Measurements from ENCODE around the gene SURF2.

DNA sequence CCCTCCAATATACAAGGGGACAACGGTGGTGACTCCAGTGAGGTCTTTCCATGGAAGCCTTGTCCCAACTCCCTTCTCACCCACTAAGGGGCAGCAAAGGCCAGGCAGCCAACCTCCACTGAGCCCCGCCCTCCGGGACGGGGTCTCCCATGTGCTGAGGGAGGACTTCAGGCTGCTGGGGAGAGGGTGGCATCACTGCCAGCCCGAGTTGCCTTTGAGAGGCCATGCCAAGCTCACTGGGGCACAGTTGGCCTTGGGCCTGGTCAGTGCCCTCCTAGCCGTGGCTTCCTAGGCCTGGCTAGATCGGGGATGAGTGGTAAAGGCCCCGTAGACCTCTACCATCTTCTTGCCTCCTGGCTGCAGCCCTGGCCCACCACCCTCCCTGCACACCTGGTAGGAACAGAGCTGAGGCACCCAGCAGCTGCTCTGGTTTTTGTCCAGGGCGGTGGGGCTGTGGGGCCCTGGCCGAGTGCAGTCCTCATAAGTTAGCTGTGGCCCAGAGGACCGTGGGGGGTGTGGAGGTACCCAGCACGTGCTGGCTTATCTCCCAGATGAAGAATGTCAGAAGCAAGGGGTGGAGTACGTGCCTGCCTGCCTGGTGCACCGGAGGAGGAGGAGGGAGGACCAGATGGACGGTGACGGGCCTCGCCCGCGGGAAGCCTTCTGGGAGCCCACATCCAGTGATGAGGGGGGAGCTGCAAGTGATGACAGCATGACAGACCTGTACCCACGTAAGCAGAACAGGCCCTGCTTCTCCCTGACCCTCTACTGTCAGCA lies 3.2 kb downstream of the SURF2 start:
- TF ChIP-seq, protein P1, sequence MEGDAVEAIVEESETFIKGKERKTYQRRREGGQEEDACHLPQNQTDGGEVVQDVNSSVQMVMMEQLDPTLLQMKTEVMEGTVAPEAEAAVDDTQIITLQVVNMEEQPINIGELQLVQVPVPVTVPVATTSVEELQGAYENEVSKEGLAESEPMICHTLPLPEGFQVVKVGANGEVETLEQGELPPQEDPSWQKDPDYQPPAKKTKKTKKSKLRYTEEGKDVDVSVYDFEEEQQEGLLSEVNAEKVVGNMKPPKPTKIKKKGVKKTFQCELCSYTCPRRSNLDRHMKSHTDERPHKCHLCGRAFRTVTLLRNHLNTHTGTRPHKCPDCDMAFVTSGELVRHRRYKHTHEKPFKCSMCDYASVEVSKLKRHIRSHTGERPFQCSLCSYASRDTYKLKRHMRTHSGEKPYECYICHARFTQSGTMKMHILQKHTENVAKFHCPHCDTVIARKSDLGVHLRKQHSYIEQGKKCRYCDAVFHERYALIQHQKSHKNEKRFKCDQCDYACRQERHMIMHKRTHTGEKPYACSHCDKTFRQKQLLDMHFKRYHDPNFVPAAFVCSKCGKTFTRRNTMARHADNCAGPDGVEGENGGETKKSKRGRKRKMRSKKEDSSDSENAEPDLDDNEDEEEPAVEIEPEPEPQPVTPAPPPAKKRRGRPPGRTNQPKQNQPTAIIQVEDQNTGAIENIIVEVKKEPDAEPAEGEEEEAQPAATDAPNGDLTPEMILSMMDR (conservative IDR thresholded peaks at IDR 0.05), result no peak
- no peak for TF ChIP-seq ZFX (IDR thresholded peaks at IDR 0.05)
